H1 (cell line): ENCODE measurements around the gene TRIM9. TPM values are rescaled to one million over a fixed set of nuclear protein-coding genes. Genes with fewer than 3 reads are reported as not detected.

Experiments used
- ASH2L ChIP-seq: fragments of 200-600, 300-600 bp; sonication (generic); IDR thresholded peaks from one replicate; pipeline ENCODE4 v1.7.1; 2017; ENCODE audit warnings: low read length
- CEBPB ChIP-seq: IDR thresholded peaks from 2 replicates; pipeline ENCODE4 v1.6.1; 2012; ENCODE audit warnings: low read depth, low read length
- RXRA ChIP-seq: IDR thresholded peaks from 2 replicates; pipeline ENCODE4 v1.6.1; 2011; ENCODE audit warnings: low read depth, mild to moderate bottlenecking, low read length, moderate library complexity; ENCODE audit not compliant: insufficient read depth
- SP1 ChIP-seq: IDR thresholded peaks from 2 replicates; pipeline ENCODE4 v1.6.1; 2011; ENCODE audit warnings: low read depth, low read length
- SUZ12 ChIP-seq: fragments of 200-600 bp; sonication (generic); IDR thresholded peaks from 2 replicates; pipeline ENCODE4 v1.6.1; 2012; ENCODE audit warnings: mild to moderate bottlenecking, inconsistent platforms, low read length, moderate library complexity, mixed read lengths
- TBP ChIP-seq: IDR thresholded peaks from 2 replicates; pipeline ENCODE4 v1.6.1; 2011; ENCODE audit warnings: low read depth, low read length, improper control_type of control experiment
- polyA plus RNA-seq, 7 experiments: library from polyadenylated mRNA; depleted of rRNA in 3 of 7; stranded (reverse) in 5 of 7; unstranded in 2 of 7; fragments of >200 nt in 5 of 7; fragments of 200-250 nt in 2 of 7; gene quantifications; 1 replicate in 5 of 7; 2 replicates in 1 of 7; 4 replicates in 1 of 7; pipeline versions ENCODE4 v1.2.1 to v1.2.3, GENCODE V29; 2011 to 2013; ENCODE audit warnings: missing spikeins in 2 of 7, mixed read lengths in 2 of 7
- total RNA-seq: library from RNA; stranded (reverse); fragmentation: NEBNext Ultra II Directional; extraction: Animal tissue kit (Norgen Biotek cat#: 25700); gene quantifications from 2 replicates; pipeline ENCODE4 v1.2.1, GENCODE V29; 2021

The TRIM9 gene
- total and polyA plus RNA-seq, 2 of the 8 experiments (the other 6 are each of a cell fraction or from before 2014, with no cell fraction given): 2.7 to 5.4 TPM

DNA sequence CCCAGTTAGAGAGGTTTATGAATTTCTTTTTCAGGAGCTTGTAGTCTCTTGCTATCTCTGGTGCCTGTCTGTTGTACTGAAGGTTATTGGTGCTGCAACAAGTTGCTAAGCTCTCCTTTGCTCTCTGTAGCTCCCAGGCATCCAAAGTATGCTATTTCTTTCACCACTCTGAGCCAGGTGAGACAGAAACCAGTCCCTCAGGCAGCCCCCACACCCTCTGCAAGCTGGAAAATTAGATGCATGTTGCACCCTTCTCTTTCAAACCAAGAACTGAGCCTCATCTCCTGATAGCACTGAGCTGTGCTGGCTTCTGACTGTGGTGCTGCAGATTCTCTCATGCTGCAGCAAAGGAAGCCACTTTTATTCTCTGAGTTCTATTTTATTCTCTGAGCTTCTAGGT is 9.6 kb upstream of the TRIM9 start (continued):
- TF ChIP-seq TBP (no peak), ASH2L (no peak), RXRA (no peak), SP1 (no peak), CEBPB (no peak), SUZ12 (no peak)
